ENCODE data around the gene TMEM132D.
A peak's percentile ranks its signal among the peaks of the same experiment; 100 is the strongest.
"Not testable (repeated sequence)": the region's sequence is repeated elsewhere in the genome, so short reads cannot be mapped to it uniquely, and the experiment has no call there.

The TMEM132D gene

GRCh38 chr12:129901254-129901653 is 2.6 kb downstream of the TMEM132D start:
- Mint-ChIP-seq H3K4me1 (peaks cover 22% of the 10 kb centered on the region), H3K4me3 (no peak overlapping the region), H3K9me3 (no peaks in the 10 kb centered on the region), H3K27me3 (ENCODE audit: low read depth, poor library complexity) (peaks cover 59% of the 10 kb centered on the region), H3K36me3 (ENCODE audit: low read depth) (no peaks in the 10 kb centered on the region), H3K27ac (no peak overlapping the region)
- DNase-seq: no peak
- TF ChIP-seq CTCF (IDR thresholded peaks at IDR 0.05): no peak

DNA sequence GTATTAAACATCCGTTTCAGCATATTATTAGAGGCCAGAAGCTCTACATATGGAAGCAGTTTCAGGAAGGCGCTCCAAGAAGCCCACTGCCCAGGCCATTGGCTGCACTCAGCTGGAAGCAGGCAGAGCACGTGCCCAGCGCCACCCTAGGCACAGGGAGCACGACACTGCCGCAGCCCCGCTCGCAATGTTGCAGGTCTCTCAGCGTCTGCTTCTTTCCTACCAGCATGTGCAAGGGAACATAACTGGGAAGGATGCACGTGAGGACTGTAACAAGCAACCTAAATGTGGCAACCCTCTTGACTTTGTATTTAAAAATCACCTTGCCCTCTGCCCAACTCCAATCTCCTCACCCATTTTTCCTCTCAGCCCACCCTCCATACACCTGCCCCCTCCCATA is 3.5 kb downstream of the TMEM132D start:
- Mint-ChIP-seq H3K27me3 (ENCODE audit: low read depth, poor library complexity) (peaks cover 49% of the 10 kb centered on the region), H3K9me3 (no peaks in the 10 kb centered on the region), H3K36me3 (ENCODE audit: low read depth) (no peaks in the 10 kb centered on the region), H3K4me3 (no peak overlapping the region), H3K4me1 (peaks cover 22% of the 10 kb centered on the region), H3K27ac (no peak overlapping the region)
- DNase-seq: no peak
- TF ChIP-seq CTCF (IDR thresholded peaks at IDR 0.05): no peak

GRCh38 chr12:129899045-129899444 is 4.8 kb downstream of the TMEM132D start:
- Mint-ChIP-seq H3K27me3 (ENCODE audit: low read depth, poor library complexity) (peaks cover 44% of the 10 kb centered on the region), H3K4me1 (peaks cover 22% of the 10 kb centered on the region)
- not testable (repeated sequence) for H3K27ac Mint-ChIP-seq; H3K36me3 Mint-ChIP-seq (ENCODE audit: low read depth); H3K4me3 Mint-ChIP-seq; DNase-seq; H3K9me3 Mint-ChIP-seq

DNA sequence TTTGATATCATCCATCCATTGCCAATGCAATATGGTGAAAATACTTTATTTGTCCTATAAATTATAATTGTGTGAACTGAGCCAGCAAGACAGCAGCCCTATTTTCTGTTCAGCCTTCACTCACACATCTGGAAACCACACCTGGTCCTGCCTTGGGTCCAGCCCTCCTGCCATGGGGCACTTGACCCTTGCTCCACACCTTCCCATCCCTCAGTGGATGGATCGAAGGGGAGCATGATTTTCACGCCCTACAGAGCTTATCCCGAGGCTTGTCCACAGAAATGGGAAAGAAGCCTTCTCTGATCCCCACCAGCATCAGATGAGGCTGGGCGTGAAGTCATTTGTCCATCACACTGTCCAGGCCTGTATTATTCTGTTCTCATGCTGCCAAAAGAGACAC is 10.1 kb downstream of the TMEM132D start:
- DNase-seq: no peak
- Mint-ChIP-seq H3K36me3 (ENCODE audit: low read depth) (no peaks in the 10 kb centered on the region), H3K27me3 (ENCODE audit: low read depth, poor library complexity) (peaks cover 18% of the 10 kb centered on the region), H3K27ac (no peak overlapping the region), H3K4me1 (peaks cover 5% of the 10 kb centered on the region), H3K4me3 (no peak overlapping the region), H3K9me3 (no peaks in the 10 kb centered on the region)
- no peak for TF ChIP-seq CTCF (IDR thresholded peaks at IDR 0.05)

DNA sequence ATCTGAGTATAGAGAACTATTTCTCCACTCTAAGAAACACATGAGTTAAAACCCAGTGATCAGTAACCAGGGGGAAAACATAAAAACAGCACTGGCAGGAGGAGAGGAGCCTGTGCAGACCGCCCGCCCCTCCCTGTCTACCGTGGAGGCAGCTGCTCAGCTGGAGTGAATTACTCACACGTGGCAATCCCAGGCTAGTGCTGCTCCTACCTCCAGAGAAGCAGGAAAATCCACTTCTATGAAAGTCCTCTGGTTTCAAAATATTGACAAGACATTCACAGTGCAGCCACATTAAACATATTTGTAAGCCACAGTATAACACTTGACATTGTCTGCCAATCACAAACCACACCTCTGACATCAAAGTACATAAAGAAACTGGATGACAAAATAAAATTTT is 16.7 kb downstream of the TMEM132D start:
- Mint-ChIP-seq H3K9me3 (no peaks in the 10 kb centered on the region), H3K4me3 (no peak overlapping the region), H3K4me1 (peaks cover 8% of the 10 kb centered on the region), H3K27ac (no peak overlapping the region), H3K36me3 (ENCODE audit: low read depth) (no peaks in the 10 kb centered on the region), H3K27me3 (ENCODE audit: low read depth, poor library complexity) (peaks cover 6% of the 10 kb centered on the region)
- DNase-seq: peak; percentile 35
- no peak for TF ChIP-seq CTCF (IDR thresholded peaks at IDR 0.05)

DNA sequence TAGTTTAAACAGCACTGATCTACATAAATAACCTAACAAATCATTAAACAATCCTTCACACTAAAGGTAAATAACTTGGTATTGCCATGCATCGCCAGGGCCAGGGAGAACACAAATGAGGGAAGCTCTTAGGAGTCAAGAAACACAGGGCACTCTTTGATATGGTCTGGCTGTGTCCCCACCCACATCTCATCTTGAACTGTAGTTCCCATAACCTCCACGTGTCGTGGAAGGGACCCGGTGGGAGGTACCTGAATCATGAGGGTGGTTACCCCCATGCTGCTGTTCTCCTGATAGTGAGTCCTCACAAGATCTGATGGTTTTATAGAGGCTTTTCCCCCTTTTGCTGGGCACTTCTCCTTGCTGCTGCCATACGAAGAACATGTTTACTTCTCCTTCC is 17.3 kb downstream of the TMEM132D start:
- Mint-ChIP-seq H3K4me3 (no peak overlapping the region), H3K9me3 (no peaks in the 10 kb centered on the region), H3K27ac (no peak overlapping the region), H3K27me3 (ENCODE audit: low read depth, poor library complexity) (peaks cover 6% of the 10 kb centered on the region), H3K4me1 (peaks cover 8% of the 10 kb centered on the region), H3K36me3 (ENCODE audit: low read depth) (no peaks in the 10 kb centered on the region)
- DNase-seq: no peak
- TF ChIP-seq CTCF (IDR thresholded peaks at IDR 0.05): no peak

Measured in nephron progenitor cell (in vitro differentiated cells).